OCI-LY3 (cell line): ENCODE measurements around the gene GLYATL3.

Experiments
- CTCF ChIP-seq: fragments of 200-600, 300-600 bp; sonication (generic); IDR thresholded peaks from 2 replicates; pipeline ENCODE4 v1.5.1; 2014; ENCODE audit warnings: antibody characterized with exemption, low read length, low read depth
- EZH2phosphoT487 ChIP-seq: fragments of 200-600 bp; shearing (Covaris generic); IDR thresholded peaks from 2 replicates; pipeline ENCODE4 v1.6.1; 2018; ENCODE audit warnings: antibody characterized with exemption, mixed run types, low read depth

GRCh38 chr6:49564552-49564951 is 64.8 kb downstream of the GLYATL3 start:
- TF ChIP-seq CTCF (no peak), EZH2phosphoT487 (no peak)
